ENCODE measurements around the gene AQP5. TPM values are rescaled to one million over a fixed set of nuclear protein-coding genes. Genes with fewer than 3 reads are reported as not detected.

Gene AQP5
- total RNA-seq (not detected), polyA plus RNA-seq (not detected)

- Mint-ChIP-seq H3K9me3 (no peaks in the 10 kb centered on the region), H3K36me3 (no peaks in the 10 kb centered on the region), H3K27me3 (peaks cover 45 to 84% of the 10 kb centered on the region in 2 donors), H3K4me3 (peak within 1 kb of the TSS; percentile 54 to 81 (median 61)), H3K27ac (peak within 1 kb of the TSS in 1 of 8 donors; percentile 12), H3K4me1 (peaks cover 5 to 8% (median 8%) of the 10 kb centered on the region in 3 donors)
- Histone ChIP-seq H3K36me3 (ENCODE audit: insufficient read depth, low read length) (no peaks in the 10 kb centered on the region), H3K27ac (ENCODE audit: low read depth, low read length) (no peak within 1 kb of the TSS), H3K4me3 (ENCODE audit: low read length) (no peak within 1 kb of the TSS), H3K27me3 (ENCODE audit: insufficient read depth, low read length, poor library complexity, severe bottlenecking) (peaks cover 47% of the 10 kb centered on the region), H3K4me1 (ENCODE audit: insufficient read depth, low read length) (no peaks in the 10 kb centered on the region), H3K9me3 (ENCODE audit: low read length) (no peaks in the 10 kb centered on the region)
- ChIA-PET CTCF (interaction anchor here (3.7 kb wide), 1 partner anchor 16 kb away, joined by 22 read pairs; no protein-coding TSS in a partner anchor), POLR2A (no interaction called here)
- peak in 1 of 5 donors; percentile 42 for DNase-seq
Measured at GRCh38 chr12:49961111-49961922, at the start of gene AQP5. Gene AQP5, plus strand, starts transcription at chr12:49961872. Its CDS starts 146 bp downstream, at chr12:49962018.

- DNase-seq = no peak
Measured at GRCh38 chr12:49912345-49913255, 49.1 kb upstream of the AQP5 start.

GRCh38 chr12:49916129-49916919, 45.3 kb upstream of the AQP5 start:
- H3K4me1 ChIP-seq (ENCODE audit: insufficient read depth, low read length) = no peaks in the 10 kb centered on the region
- no peaks in the 10 kb centered on the region for H3K9me3 Mint-ChIP-seq
- H3K27me3 Mint-ChIP-seq = peaks cover 5 to 20% of the 10 kb centered on the region in 2 donors
- ChIA-PET POLR2A (no interaction called here), CTCF (interaction anchor here (0.9 to 1.1 kb wide), 2 partner anchors 49 to 175 kb away, joined by 3 to 5 read pairs; partner anchors contain the start of gene TMBIM6)
- DNase-seq = no peak
- no peaks in the 10 kb centered on the region for H3K36me3 ChIP-seq (ENCODE audit: insufficient read depth, low read length)
- no peak overlapping the region for H3K4me3 ChIP-seq (ENCODE audit: low read length)
- H3K4me1 Mint-ChIP-seq = no peaks in the 10 kb centered on the region
- H3K36me3 Mint-ChIP-seq = no peaks in the 10 kb centered on the region
- H3K27ac Mint-ChIP-seq = no peak overlapping the region
- H3K27ac ChIP-seq (ENCODE audit: low read depth, low read length) = no peak overlapping the region
- no peaks in the 10 kb centered on the region for H3K27me3 ChIP-seq (ENCODE audit: insufficient read depth, low read length, poor library complexity, severe bottlenecking)
- no peaks in the 10 kb centered on the region for H3K9me3 ChIP-seq (ENCODE audit: low read length)
- H3K4me3 Mint-ChIP-seq = no peak overlapping the region

More at GRCh38 chr12:49912345-49913255, 49.1 kb upstream of the AQP5 start:
- CTCF ChIA-PET = no interaction called here
- H3K36me3 ChIP-seq (ENCODE audit: insufficient read depth, low read length) = no peaks in the 10 kb centered on the region
- Mint-ChIP-seq H3K4me3 (no peak overlapping the region), H3K4me1 (no peaks in the 10 kb centered on the region), H3K27me3 (peaks cover 3 to 24% of the 10 kb centered on the region in 2 donors), H3K36me3 (no peaks in the 10 kb centered on the region), H3K9me3 (no peaks in the 10 kb centered on the region), H3K27ac (no peak overlapping the region)
- H3K27ac ChIP-seq (ENCODE audit: low read depth, low read length) = no peak overlapping the region
- H3K4me3 ChIP-seq (ENCODE audit: low read length) = no peak overlapping the region
- H3K9me3 ChIP-seq (ENCODE audit: low read length) = no peaks in the 10 kb centered on the region
- POLR2A ChIA-PET = no interaction called here
- H3K27me3 ChIP-seq (ENCODE audit: insufficient read depth, low read length, poor library complexity, severe bottlenecking) = no peaks in the 10 kb centered on the region
- no peaks in the 10 kb centered on the region for H3K4me1 ChIP-seq (ENCODE audit: insufficient read depth, low read length)

- ChIA-PET CTCF (no interaction called here), POLR2A (no interaction called here)
- Mint-ChIP-seq H3K27me3 (peaks cover 5 to 16% of the 10 kb centered on the region in 2 donors), H3K36me3 (no peaks in the 10 kb centered on the region), H3K4me1 (no peaks in the 10 kb centered on the region), H3K4me3 (no peak overlapping the region), H3K9me3 (no peaks in the 10 kb centered on the region), H3K27ac (no peak overlapping the region)
- Histone ChIP-seq H3K27me3 (ENCODE audit: insufficient read depth, low read length, poor library complexity, severe bottlenecking) (no peaks in the 10 kb centered on the region), H3K4me3 (ENCODE audit: low read length) (no peak overlapping the region), H3K4me1 (ENCODE audit: insufficient read depth, low read length) (no peaks in the 10 kb centered on the region), H3K27ac (ENCODE audit: low read depth, low read length) (no peak overlapping the region), H3K36me3 (ENCODE audit: insufficient read depth, low read length) (no peaks in the 10 kb centered on the region), H3K9me3 (ENCODE audit: low read length) (no peaks in the 10 kb centered on the region)
- DNase-seq = no peak
Measured at GRCh38 chr12:49917166-49917787, 44.4 kb upstream of the AQP5 start.

GRCh38 chr12:49917788-49918173, 43.9 kb upstream of the AQP5 start:
- Mint-ChIP-seq H3K4me3 (no peak overlapping the region), H3K27me3 (peaks cover 5 to 16% of the 10 kb centered on the region in 2 donors), H3K27ac (no peak overlapping the region), H3K4me1 (no peaks in the 10 kb centered on the region), H3K9me3 (no peaks in the 10 kb centered on the region), H3K36me3 (no peaks in the 10 kb centered on the region)
- Histone ChIP-seq H3K27me3 (ENCODE audit: insufficient read depth, low read length, poor library complexity, severe bottlenecking) (no peaks in the 10 kb centered on the region), H3K9me3 (ENCODE audit: low read length) (no peaks in the 10 kb centered on the region), H3K36me3 (ENCODE audit: insufficient read depth, low read length) (no peaks in the 10 kb centered on the region), H3K27ac (ENCODE audit: low read depth, low read length) (no peak overlapping the region), H3K4me1 (ENCODE audit: insufficient read depth, low read length) (no peaks in the 10 kb centered on the region), H3K4me3 (ENCODE audit: low read length) (no peak overlapping the region)
- ChIA-PET POLR2A (no interaction called here), CTCF (no interaction called here)
- no peak for DNase-seq

- H3K27me3 Mint-ChIP-seq = peaks cover 2 to 10% of the 10 kb centered on the region in 2 donors
- Histone ChIP-seq H3K9me3 (ENCODE audit: low read length) (no peaks in the 10 kb centered on the region), H3K27ac (ENCODE audit: low read depth, low read length) (no peak overlapping the region), H3K27me3 (ENCODE audit: insufficient read depth, low read length, poor library complexity, severe bottlenecking) (no peaks in the 10 kb centered on the region), H3K4me1 (ENCODE audit: insufficient read depth, low read length) (no peaks in the 10 kb centered on the region), H3K36me3 (ENCODE audit: insufficient read depth, low read length) (no peaks in the 10 kb centered on the region), H3K4me3 (ENCODE audit: low read length) (no peak overlapping the region)
- no peaks in the 10 kb centered on the region for H3K4me1 Mint-ChIP-seq
- H3K27ac Mint-ChIP-seq = peak overlapping the region in 1 of 8 donors; percentile 29
- H3K36me3 Mint-ChIP-seq = no peaks in the 10 kb centered on the region
- POLR2A ChIA-PET = no interaction called here
- DNase-seq = no peak
- H3K4me3 Mint-ChIP-seq = no peak overlapping the region
- no peaks in the 10 kb centered on the region for H3K9me3 Mint-ChIP-seq
- CTCF ChIA-PET = no interaction called here
Measured at GRCh38 chr12:49920241-49920914, 41.3 kb upstream of the AQP5 start.

GRCh38 chr12:49920915-49921286, 40.8 kb upstream of the AQP5 start:
- H3K4me1 Mint-ChIP-seq = no peaks in the 10 kb centered on the region
- no peaks in the 10 kb centered on the region for H3K36me3 Mint-ChIP-seq
- Histone ChIP-seq H3K27me3 (ENCODE audit: insufficient read depth, low read length, poor library complexity, severe bottlenecking) (no peaks in the 10 kb centered on the region), H3K36me3 (ENCODE audit: insufficient read depth, low read length) (no peaks in the 10 kb centered on the region), H3K9me3 (ENCODE audit: low read length) (no peaks in the 10 kb centered on the region), H3K27ac (ENCODE audit: low read depth, low read length) (no peak overlapping the region), H3K4me3 (ENCODE audit: low read length) (no peak overlapping the region), H3K4me1 (ENCODE audit: insufficient read depth, low read length) (no peaks in the 10 kb centered on the region)
- H3K9me3 Mint-ChIP-seq = no peaks in the 10 kb centered on the region
- H3K27ac Mint-ChIP-seq = no peak overlapping the region
- no peak for DNase-seq
- ChIA-PET CTCF (no interaction called here), POLR2A (no interaction called here)
- H3K4me3 Mint-ChIP-seq = no peak overlapping the region
- peaks cover 2 to 10% of the 10 kb centered on the region in 2 donors for H3K27me3 Mint-ChIP-seq
